GM12878 (cell line): ENCODE measurements around the gene NKX1-2. TPM values are rescaled to one million over a fixed set of nuclear protein-coding genes. Genes with fewer than 3 reads are reported as not detected.

Experiments used
- ATAC-seq: fragments of 200-7000 bp; cut with Tn5 transposase; 3 replicates; pipeline ENCODE4 v1.9.1; 2020; ENCODE audit warnings: mild to moderate bottlenecking, moderate library complexity
- BruUV-seq: library from RNA; stranded (reverse); fragments of 400-500 nt; replicated peaks from 2 replicates; lab custom pipeline; 2021; lab: Mats Ljungman, UMichigan
- CTCF ChIA-PET: fragments of 300-600 bp; sonication (Branson Sonifier 250); formaldehyde crosslinking; extraction: SDS; loops from one replicate; lab custom pipeline; 2021; ENCODE audit warnings: inconsistent platforms; lab: Yijun Ruan, JAX
- POLR2A ChIA-PET: fragments of 350-600 bp; formaldehyde crosslinking; extraction: SDS; loops from one replicate; lab custom pipeline; 2021; ENCODE audit warnings: inconsistent platforms; lab: Charles Lee
- RAD21 ChIA-PET: fragments of 300-600 bp; sonication (Branson Sonifier 250); formaldehyde crosslinking; loops from one replicate; lab custom pipeline; 2023; ENCODE audit warnings: antibody characterized with exemption; ENCODE audit not compliant: unreplicated experiment; lab: Charles Lee
- SMC1A ChIA-PET: fragments of 300-600 bp; sonication (Branson Sonifier 250); formaldehyde crosslinking; loops from one replicate; lab custom pipeline; 2023; ENCODE audit not compliant: unreplicated experiment, uncharacterized antibody; lab: Charles Lee
- DNase-seq: peaks from one replicate; pipeline ENCODE4 v3.0.0-alpha.2; 2011; ENCODE audit warnings: low read depth, low spot score
- FAIRE-seq: peaks from 3 replicates; lab custom pipeline; 2011; peaks lifted over from hg19 to GRCh38; lab: Jason Lieb, UNC
- H2AFZ ChIP-seq: 2 replicates; pipeline ENCODE4 v1.6.0; 2011; ENCODE audit warnings: low read depth, low read length, control low read depth; ENCODE audit not compliant: control insufficient read depth
- H3K27ac ChIP-seq: 2 replicates; pipeline ENCODE4 v1.5.1; 2011; ENCODE audit warnings: control low read depth; ENCODE audit not compliant: control insufficient read depth, insufficient read depth
- H3K27me3 ChIP-seq, 2 experiments: replicated peaks in 1 of 2; 2 replicates each; pipeline versions ENCODE4 v1.6.0 to v1.6.1; 2011; ENCODE audit warnings: low read length in 1 of 2; ENCODE audit not compliant: control insufficient read depth in 2 of 2, insufficient read depth in 2 of 2
- H3K36me3 ChIP-seq, 2 experiments: 2 replicates each; pipeline ENCODE4 v1.5.1; 2011; ENCODE audit warnings: low read length in 1 of 2; ENCODE audit not compliant: control insufficient read depth in 2 of 2, insufficient read depth in 2 of 2
- H3K4me1 ChIP-seq: 2 replicates; pipeline ENCODE4 v1.6.1; 2011; ENCODE audit warnings: mild to moderate bottlenecking, low read length, moderate library complexity, mixed read lengths; ENCODE audit not compliant: control insufficient read depth, insufficient read depth
- H3K4me2 ChIP-seq: 2 replicates; pipeline ENCODE4 v1.6.0; 2011; ENCODE audit warnings: control low read depth; ENCODE audit not compliant: control insufficient read depth, insufficient read depth
- H3K4me3 ChIP-seq: fragments of 200-600 bp; sonication (generic); 2 replicates; pipeline ENCODE4 v1.5.1; 2016
- H3K79me2 ChIP-seq: 2 replicates; pipeline ENCODE4 v1.6.0; 2011; ENCODE audit warnings: low read length; ENCODE audit not compliant: control insufficient read depth, insufficient read depth
- H3K9ac ChIP-seq: 2 replicates; pipeline ENCODE4 v1.8.0; 2011; ENCODE audit warnings: low read length, control low read depth, mixed read lengths; ENCODE audit not compliant: control insufficient read depth, insufficient read depth
- H3K9me3 ChIP-seq: replicated peaks from 3 replicates; pipeline ENCODE4 v1.5.1; 2011; ENCODE audit warnings: mild to moderate bottlenecking, low read length; ENCODE audit not compliant: control insufficient read depth, insufficient read depth
- H4K20me1 ChIP-seq: 2 replicates; pipeline ENCODE4 v1.6.0; 2011; ENCODE audit not compliant: control insufficient read depth, insufficient read depth
- CEBPB ChIP-seq, 2 experiments: fragments of 150-350 bp in 1 of 2; IDR thresholded peaks; 2 replicates each; pipeline ENCODE4 v1.6.1; 2012 to 2014; ENCODE audit warnings: low read depth in 2 of 2, low read length in 2 of 2, borderline replicate concordance in 1 of 2, inconsistent platforms in 1 of 2
- CTCF ChIP-seq, 3 experiments: IDR thresholded peaks in 2 of 3; conservative IDR thresholded peaks in 1 of 3; 2 replicates each; pipeline ENCODE4 v1.5.1; 2011; ENCODE audit warnings: low read depth in 3 of 3, low read length in 3 of 3, mild to moderate bottlenecking in 3 of 3, control low read depth in 2 of 3, moderate library complexity in 2 of 3, inconsistent platforms in 1 of 3, mixed read lengths in 1 of 3; ENCODE audit not compliant: control insufficient read depth in 2 of 3, insufficient read depth in 1 of 3; ENCODE audit errors: extremely low read depth in 1 of 3
- EGR1 ChIP-seq, 2 experiments: IDR thresholded peaks; 1 replicate in 1 of 2; 2 replicates in 1 of 2; pipeline ENCODE4 v1.6.1; 2011 to 2012; ENCODE audit warnings: low read depth in 2 of 2, low read length in 2 of 2, borderline replicate concordance in 1 of 2, mild to moderate bottlenecking in 1 of 2, moderate library complexity in 1 of 2
- JUNB ChIP-seq: IDR thresholded peaks from 2 replicates; pipeline ENCODE4 v1.6.1; 2016; ENCODE audit warnings: antibody characterized with exemption, mild to moderate bottlenecking
- NFYA ChIP-seq: IDR thresholded peaks from 2 replicates; pipeline ENCODE4 v1.6.1; 2011; ENCODE audit warnings: low read depth, mild to moderate bottlenecking, low read length, improper control_type of control experiment, borderline replicate concordance
- POLR2A ChIP-seq: IDR thresholded peaks from 2 replicates; pipeline ENCODE4 v1.6.1; 2011; ENCODE audit warnings: low read depth, mild to moderate bottlenecking, low read length
- POU2F2 ChIP-seq: IDR thresholded peaks from 3 replicates; pipeline ENCODE4 v1.6.1; 2011; ENCODE audit warnings: low read depth, mild to moderate bottlenecking, low read length, borderline replicate concordance
- RAD21 ChIP-seq: IDR thresholded peaks from 2 replicates; pipeline ENCODE4 v1.6.1; 2011; ENCODE audit warnings: mild to moderate bottlenecking, low read depth, low read length, moderate library complexity; ENCODE audit not compliant: insufficient read depth
- RELA ChIP-seq: fragments of 450-650 bp; IDR thresholded peaks from 2 replicates; pipeline ENCODE4 v1.8.0; 2014; ENCODE audit warnings: borderline replicate concordance; ENCODE audit not compliant: partially characterized antibody
- SMC3 ChIP-seq: IDR thresholded peaks from 2 replicates; pipeline ENCODE4 v1.6.1; 2011; ENCODE audit warnings: low read length, improper control_type of control experiment, borderline replicate concordance
- STAT1 ChIP-seq: fragments of 450-650 bp; conservative IDR thresholded peaks from 2 replicates; pipeline ENCODE4 v1.6.1; 2014; ENCODE audit warnings: antibody characterized with exemption, mild to moderate bottlenecking
- WGBS: methylation state at CpG from one replicate; pipeline ENCODE4 v1.1.6; 2016; ENCODE audit warnings: low lambda C conversion rate; ENCODE audit not compliant: insufficient replicate concordance, insufficient coverage; ENCODE audit errors: missing lambda C conversion rate; 5-methylcytosine and 5-hydroxymethylcytosine counted together
- in situ Hi-C: fragments of 300-500 bp; cut with MboI; formaldehyde crosslinking; loops from 9 replicates; pipeline ENCODE4 v1.14.3; 2018; ENCODE audit warnings: mixed read lengths
- intact Hi-C: fragments of 100-400 bp; cut with micrococcal nuclease; formaldehyde crosslinking; loops from one replicate; pipeline ENCODE4 v1.14.2; 2022; ENCODE audit not compliant: unreplicated experiment
- polyA plus RNA-seq, 11 experiments: library from polyadenylated mRNA; depleted of rRNA in 4 of 11; unstranded in 6 of 11; stranded (reverse) in 5 of 11; fragments of >200 nt; fragmentation: Nextera tagmentation in 4 of 11; fragmentation: Illumina TruSeq in 1 of 11; extraction: Ambion mirVana in 4 of 11; extraction: Trizol in 1 of 11; gene quantifications; 1 replicate in 1 of 11; 2 replicates in 10 of 11; pipeline versions ENCODE4 v1.2.1 to v1.2.3, GENCODE V29; 2011 to 2016; ENCODE audit warnings: inconsistent platforms in 2 of 11, missing spikeins in 2 of 11, low read depth in 1 of 11
- total RNA-seq, 4 experiments: library from RNA; depleted of rRNA in 3 of 4; stranded (reverse); fragments of >200 nt in 3 of 4; fragmentation: Illumina TruSeq in 1 of 4; extraction: Trizol in 1 of 4; gene quantifications; 2 replicates each; pipeline versions ENCODE4 v1.2.1 to v1.2.3, GENCODE V29; 2013 to 2021

Gene NKX1-2
- total and polyA plus RNA-seq, 10 of the 15 experiments (the other 5 are each of a cell fraction or from before 2014, with no cell fraction given): not detected

- ATAC-seq (no peak), DNase-seq (no peak), FAIRE-seq (no peak)
- ChIA-PET POLR2A (no interaction called here), SMC1A (no interaction called here), RAD21 (no interaction called here), CTCF (interaction anchor here (0.7 to 1.1 kb wide), 3 partner anchors 27 to 413 kb away, joined by 3 read pairs; no protein-coding TSS in a partner anchor)
- intact Hi-C loops: no loop called here
- Histone ChIP-seq H3K27ac (no peak overlapping the region), H3K27me3 (no peaks in the 10 kb centered on the region), H4K20me1 (no peaks in the 10 kb centered on the region), H3K4me3 (no peak overlapping the region), H3K79me2 (no peaks in the 10 kb centered on the region), H3K36me3 (no peaks in the 10 kb centered on the region), H3K9ac (no peak overlapping the region), H3K4me2 (no peak overlapping the region), H3K4me1 (no peaks in the 10 kb centered on the region), H2AFZ (no peak overlapping the region), H3K9me3 (no peaks in the 10 kb centered on the region)
- BruUV-seq: no TSS peak
- no peak for TF ChIP-seq RELA
- no peak for TF ChIP-seq JUNB
- TF ChIP-seq STAT1: no peak
- no peak for TF ChIP-seq NFYA
- TF ChIP-seq CEBPB (IDR thresholded peaks at IDR 0.05; ENCODE audit: borderline replicate concordance in 1 of 2, low read depth in 2 of 2, low read length in 2 of 2): no peak
- no peak for TF ChIP-seq EGR1 (IDR thresholded peaks at IDR 0.05; ENCODE audit: borderline replicate concordance in 1 of 2, low read depth in 2 of 2, low read length in 2 of 2)
- WGBS: 43% methylated on average over 2 of the region's 2 CpGs
- in situ Hi-C loops: no loop called here
Measured at GRCh38 chr10:124407456-124407855, 42.4 kb downstream of the NKX1-2 start.

GRCh38 chr10:124403548-124403947 lies 46.3 kb downstream of the NKX1-2 start:
- ATAC-seq: peak; percentile 100
- Histone ChIP-seq H3K79me2 (no peaks in the 10 kb centered on the region), H3K4me1 (no peaks in the 10 kb centered on the region), H3K9me3 (no peaks in the 10 kb centered on the region), H3K4me3 (no peak overlapping the region), H3K27me3 (no peaks in the 10 kb centered on the region), H3K27ac (no peak overlapping the region), H4K20me1 (no peaks in the 10 kb centered on the region), H3K36me3 (no peaks in the 10 kb centered on the region), H2AFZ (peak overlapping the region; percentile 68), H3K9ac (no peak overlapping the region), H3K4me2 (no peak overlapping the region)
- CTCF ChIA-PET: interaction anchor here (0.5 to 2.6 kb wide), 22 partner anchors 10 to 821 kb away, joined by 3 to 52 read pairs (median 4); partner anchors contain the start of genes LHPP and OAT
- POLR2A ChIA-PET: no interaction called here
- 34% methylated on average over 8 of the region's 8 CpGs for WGBS
- intact Hi-C loops (loop anchor here (1.0 to 5.0 kb wide), 2 partner anchors 409 to 821 kb away; no protein-coding TSS in a partner anchor), in situ Hi-C loops (no loop called here)
- RAD21 ChIA-PET: interaction anchor here (1.0 to 2.1 kb wide), 8 partner anchors 14 to 416 kb away, joined by 3 to 12 read pairs (median 4); no protein-coding TSS in a partner anchor
- no TSS peak for BruUV-seq
- SMC1A ChIA-PET: interaction anchor here (1.0 to 2.3 kb wide), 10 partner anchors 10 to 408 kb away, joined by 3 to 26 read pairs (median 4); no protein-coding TSS in a partner anchor
- peak; percentile 45 for DNase-seq
- peak; percentile 100 for FAIRE-seq
- TF ChIP-seq POLR2A: 0 out of 2 replicates have a peak, but pooled peaks have one; percentile 19
- no peak for TF ChIP-seq EGR1 (IDR thresholded peaks at IDR 0.05; ENCODE audit: borderline replicate concordance in 1 of 2, low read depth in 2 of 2, low read length in 2 of 2)
- TF ChIP-seq RAD21: peak; percentile 72
- TF ChIP-seq CTCF (IDR thresholded peaks at IDR 0.05 in 2 of 3, conservative IDR thresholded peaks at IDR 0.05 in 1 of 3; ENCODE audit: control insufficient read depth in 2 of 3, extremely low read depth in 1 of 3, insufficient read depth in 1 of 3, low read depth in 3 of 3, low read length in 3 of 3): peak; percentile 56 to 76 (median 73)
- peak; percentile 34; the same call in 1 of the 3 replicates for TF ChIP-seq POU2F2
- peak; percentile 70 for TF ChIP-seq SMC3
